NT2/D1 (cell line): Measurements from ENCODE around the gene HSPG2.

Experiments used
- DNase-seq: peaks from one replicate; pipeline ENCODE4 v3.0.0-alpha.2; 2011; ENCODE audit warnings: low read depth, low spot score
- H3K27me3 ChIP-seq: 2 replicates; pipeline ENCODE4 v1.6.0; 2011; ENCODE audit warnings: mild to moderate bottlenecking; ENCODE audit not compliant: insufficient read length, insufficient read depth
- H3K36me3 ChIP-seq: 2 replicates; pipeline ENCODE4 v1.6.1; 2011; ENCODE audit warnings: mild to moderate bottlenecking, low read length, mixed read lengths; ENCODE audit not compliant: insufficient read depth, insufficient read length
- H3K4me1 ChIP-seq: 2 replicates; pipeline ENCODE4 v1.5.1; 2011; ENCODE audit not compliant: insufficient read depth, insufficient read length
- H3K4me3 ChIP-seq: 2 replicates; pipeline ENCODE4 v1.5.1; 2011; ENCODE audit warnings: low read depth; ENCODE audit not compliant: insufficient read length
- H3K9ac ChIP-seq: 2 replicates; pipeline ENCODE4 v1.6.0; 2011; ENCODE audit warnings: low read depth; ENCODE audit not compliant: insufficient read length
- H3K9me3 ChIP-seq: 2 replicates; pipeline ENCODE4 v1.5.1; 2011; ENCODE audit warnings: mild to moderate bottlenecking, low read length; ENCODE audit not compliant: insufficient read depth
- SUZ12 ChIP-seq: IDR thresholded peaks from 2 replicates; pipeline ENCODE4 v1.6.1; 2011; ENCODE audit not compliant: insufficient read length, insufficient read depth; ENCODE audit errors: extremely low read depth
- YY1 ChIP-seq: IDR thresholded peaks from 2 replicates; pipeline ENCODE4 v1.6.1; 2011; ENCODE audit not compliant: insufficient read length, insufficient read depth
- ZNF274 ChIP-seq: IDR thresholded peaks from 2 replicates; pipeline ENCODE4 v1.6.1; 2011; ENCODE audit warnings: mild to moderate bottlenecking, low read depth, low read length

HSPG2 gene

DNA sequence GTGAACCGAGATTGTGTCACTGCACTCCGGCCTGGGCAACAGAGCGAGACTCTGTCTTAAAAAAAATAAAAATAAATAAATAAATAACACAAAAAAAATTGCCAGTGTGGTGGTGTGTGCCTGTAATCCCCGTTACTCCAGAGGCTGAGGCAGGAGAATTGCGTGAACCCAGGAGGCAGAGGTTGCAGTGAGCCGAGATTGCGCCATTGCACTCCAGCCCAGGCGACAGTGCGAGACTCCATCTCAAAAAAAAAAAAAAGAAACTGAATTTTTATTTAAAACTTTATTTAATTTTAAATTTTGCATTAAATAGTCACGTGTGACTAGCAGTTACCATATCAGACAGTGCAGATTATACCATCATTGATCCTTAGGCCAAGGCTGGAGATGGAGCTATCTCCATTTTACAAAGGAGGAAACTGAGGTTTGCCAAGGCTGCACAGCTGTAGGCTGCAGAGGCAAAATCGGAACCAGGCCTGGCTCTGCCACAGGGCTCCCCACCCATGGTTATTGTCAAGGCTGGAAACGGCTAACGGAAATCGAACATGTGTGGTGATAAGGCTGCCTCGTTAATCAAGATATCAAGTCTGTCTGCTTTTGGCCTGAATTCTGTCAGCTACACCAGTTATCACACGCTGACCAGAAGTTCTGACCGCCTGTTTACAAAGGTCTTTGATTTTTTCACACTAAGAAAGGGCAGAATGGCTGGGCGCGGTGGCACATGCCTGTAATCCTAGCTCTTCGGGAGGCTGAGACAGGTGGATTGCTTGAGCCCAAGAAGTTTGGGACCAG is 20.5 kb downstream of the HSPG2 start:
- Histone ChIP-seq H3K9ac (no peak overlapping the region), H3K4me1 (peaks cover 7% of the 10 kb centered on the region), H3K4me3 (no peak overlapping the region), H3K27me3 (no peaks in the 10 kb centered on the region), H3K36me3 (peaks cover 14% of the 10 kb centered on the region), H3K9me3 (no peaks in the 10 kb centered on the region)
- TF ChIP-seq YY1 (no peak), SUZ12 (no peak), ZNF274 (no peak)
- DNase-seq = no peak

DNA sequence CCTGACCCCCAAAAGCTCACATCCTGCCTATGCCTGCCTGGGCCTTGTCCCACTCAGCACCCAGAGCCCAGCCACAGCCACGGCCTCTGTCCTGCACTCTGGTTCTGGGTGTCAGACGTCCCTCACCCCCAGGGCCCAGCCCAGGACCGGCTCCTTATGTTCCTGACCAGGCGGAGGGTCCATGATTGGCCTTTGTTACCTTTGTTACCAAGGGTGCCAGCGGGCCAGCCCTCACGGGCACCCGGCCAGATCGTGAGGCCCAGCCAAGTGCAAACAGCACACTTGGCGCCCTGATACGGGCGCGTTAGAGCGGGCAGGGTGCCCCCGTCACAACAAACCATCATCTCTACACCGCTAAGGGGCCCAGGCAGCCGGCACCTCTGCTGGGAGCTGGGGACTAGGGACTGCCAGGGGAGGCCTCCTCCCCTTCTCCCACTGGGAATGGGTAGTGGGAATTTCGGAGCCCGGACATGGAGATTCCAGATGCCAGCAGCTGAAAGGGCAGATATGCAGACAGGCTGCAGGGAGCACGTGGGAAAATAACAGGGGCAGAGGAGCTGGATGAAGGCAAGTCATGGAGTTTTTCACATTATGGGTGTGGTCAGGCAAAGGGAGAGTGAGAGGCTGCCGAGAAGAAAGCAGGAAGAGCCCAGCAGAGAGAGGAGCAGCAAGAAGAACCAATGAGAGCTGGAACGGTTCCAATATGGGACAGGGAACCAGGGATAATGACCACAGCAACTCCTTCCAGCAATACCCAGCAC is 22.1 kb downstream of the HSPG2 start:
- no peak overlapping the region for H3K4me3 ChIP-seq
- no peak for DNase-seq
- H3K27me3 ChIP-seq = no peaks in the 10 kb centered on the region
- no peaks in the 10 kb centered on the region for H3K9me3 ChIP-seq
- peaks cover 14% of the 10 kb centered on the region for H3K36me3 ChIP-seq
- no peak overlapping the region for H3K9ac ChIP-seq
- peaks cover 7% of the 10 kb centered on the region for H3K4me1 ChIP-seq
- TF ChIP-seq ZNF274 (no peak), YY1 (no peak)

DNA sequence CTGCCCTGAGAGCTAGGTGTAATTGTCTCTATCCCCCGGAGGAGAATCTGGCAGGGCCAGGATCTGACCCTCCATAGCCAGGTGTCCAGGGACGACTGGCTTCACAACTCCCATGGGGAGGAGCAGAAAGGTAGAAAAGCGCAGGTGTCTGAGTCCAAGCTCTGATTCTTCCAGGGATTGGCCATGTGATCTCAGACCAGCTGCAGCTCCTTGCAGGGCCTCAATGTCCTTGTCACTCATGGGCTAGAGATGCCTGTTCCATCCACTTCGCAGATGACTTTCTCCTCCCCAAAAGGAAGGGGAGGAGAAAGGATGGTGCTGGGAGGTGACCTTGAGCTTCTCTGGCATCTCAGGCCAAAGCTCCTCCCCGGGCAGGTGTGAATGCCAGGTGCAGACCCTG is 22.7 kb downstream of the HSPG2 start:
- TF ChIP-seq YY1 (no peak), ZNF274 (no peak), SUZ12 (no peak)
- DNase-seq = no peak
- H3K4me1 ChIP-seq = peaks cover 13% of the 10 kb centered on the region

DNA sequence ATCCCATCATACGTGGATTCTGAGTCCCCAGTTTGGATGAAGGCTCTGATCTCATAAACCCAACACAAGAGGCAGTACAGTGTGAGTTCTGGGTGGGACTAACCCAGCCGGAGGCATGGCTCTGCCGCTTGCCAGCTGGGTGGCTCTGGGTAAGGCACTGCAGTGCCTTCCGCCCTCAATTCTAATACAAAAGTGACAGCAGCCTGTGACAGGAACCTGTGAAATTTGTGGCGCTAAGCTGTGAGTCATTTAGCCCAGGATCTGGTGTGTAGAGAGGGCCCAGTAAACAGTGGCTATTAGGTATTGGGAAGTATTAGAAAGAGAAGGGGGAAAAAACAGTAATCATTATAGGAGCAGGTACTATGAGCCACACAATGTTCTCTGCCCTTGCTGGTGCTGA is 23.3 kb downstream of the HSPG2 start:
- DNase-seq = no peak
- no peak overlapping the region for H3K9ac ChIP-seq
- peaks cover 16% of the 10 kb centered on the region for H3K4me1 ChIP-seq
- no peaks in the 10 kb centered on the region for H3K9me3 ChIP-seq
- TF ChIP-seq ZNF274 = no peak
- TF ChIP-seq YY1 = no peak
- TF ChIP-seq SUZ12 = no peak
- peaks cover 11% of the 10 kb centered on the region for H3K36me3 ChIP-seq
- no peak overlapping the region for H3K4me3 ChIP-seq
- H3K27me3 ChIP-seq = no peaks in the 10 kb centered on the region

More for the DNA sequence above, 22.7 kb downstream of the HSPG2 start:
- no peak overlapping the region for H3K9ac ChIP-seq
- peaks cover 14% of the 10 kb centered on the region for H3K36me3 ChIP-seq
- H3K27me3 ChIP-seq = no peaks in the 10 kb centered on the region
- no peaks in the 10 kb centered on the region for H3K9me3 ChIP-seq
- H3K4me3 ChIP-seq = no peak overlapping the region

DNA sequence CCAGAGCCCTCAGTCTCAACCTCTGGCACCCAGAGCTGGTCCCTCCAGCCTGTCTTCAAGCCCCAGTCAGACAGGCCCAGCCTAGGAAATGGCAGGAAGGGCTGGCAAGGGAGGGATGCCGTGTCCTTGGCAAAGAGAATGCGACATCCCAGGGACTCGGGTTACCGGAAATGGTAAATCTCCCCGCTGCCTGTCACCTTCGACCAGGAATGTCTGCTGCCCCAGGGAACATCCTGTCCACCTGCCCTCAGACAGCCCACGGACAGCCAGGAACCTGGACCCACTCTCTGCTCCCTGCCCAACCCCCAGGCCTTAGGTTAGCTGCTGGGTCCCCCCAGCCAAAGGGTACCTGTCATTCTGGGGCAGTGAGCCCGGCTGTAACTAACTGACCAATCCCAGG is 23.9 kb downstream of the HSPG2 start:
- Histone ChIP-seq H3K36me3 (peaks cover 6% of the 10 kb centered on the region), H3K27me3 (no peaks in the 10 kb centered on the region), H3K9me3 (no peaks in the 10 kb centered on the region), H3K9ac (no peak overlapping the region), H3K4me3 (no peak overlapping the region), H3K4me1 (peaks cover 16% of the 10 kb centered on the region)
- TF ChIP-seq ZNF274 (no peak), SUZ12 (no peak), YY1 (no peak)
- DNase-seq = no peak

DNA sequence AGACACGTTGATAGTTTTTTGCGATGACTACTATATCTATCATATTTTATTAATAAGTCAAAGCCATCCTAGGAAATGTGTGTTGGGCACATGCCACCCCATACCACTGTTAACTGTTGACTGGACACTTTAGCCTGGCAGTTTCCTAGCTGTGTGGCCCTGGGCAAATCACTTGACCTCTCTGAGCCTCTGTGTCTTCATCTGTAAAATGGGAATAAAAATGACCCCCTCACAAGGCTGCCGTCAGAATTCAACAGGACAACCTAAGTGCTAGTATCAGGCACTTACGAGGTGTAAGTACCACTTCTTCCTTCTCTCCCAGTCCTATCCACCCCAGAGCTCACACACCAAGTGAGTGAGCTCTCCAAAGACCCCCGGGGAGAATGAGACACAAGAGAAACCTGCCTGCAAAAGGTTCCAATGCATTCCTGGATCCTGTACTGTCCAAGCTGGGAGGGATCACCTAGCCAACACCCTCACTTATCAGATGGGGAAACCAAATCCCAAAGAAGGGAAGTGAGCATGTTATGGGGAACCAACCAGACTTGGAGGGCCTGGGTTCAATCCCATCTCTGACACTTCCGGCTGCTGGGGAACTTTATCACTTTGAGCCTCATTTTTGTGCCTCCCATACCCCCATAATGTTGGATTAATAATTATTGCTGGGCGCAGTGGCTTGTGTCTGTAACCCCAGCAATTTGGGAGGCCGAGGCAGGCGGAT is 24.9 kb downstream of the HSPG2 start:
- peaks cover 6% of the 10 kb centered on the region for H3K36me3 ChIP-seq
- TF ChIP-seq YY1 (no peak), ZNF274 (no peak)
- H3K27me3 ChIP-seq = no peaks in the 10 kb centered on the region
- H3K4me1 ChIP-seq = peaks cover 16% of the 10 kb centered on the region
- no peak overlapping the region for H3K4me3 ChIP-seq
- no peaks in the 10 kb centered on the region for H3K9me3 ChIP-seq
- DNase-seq = no peak
- H3K9ac ChIP-seq = peak overlapping the region; percentile 32
